CD4-positive, alpha-beta T cell treated with Interleukin-15 for 1 hour (primary cell): ENCODE measurements around the gene CCDC33.

Experiments
- DNase-seq: peaks from one replicate; pipeline ENCODE4 v3.0.0-alpha.2; 2020

Gene CCDC33

GRCh38 chr15:74209560-74209958 is 26.6 kb upstream of the CCDC33 start:
- no peak for DNase-seq

GRCh38 chr15:74209997-74210671 is 26.0 kb upstream of the CCDC33 start:
- DNase-seq = no peak

GRCh38 chr15:74210729-74211128 is 25.4 kb upstream of the CCDC33 start:
- no peak for DNase-seq

GRCh38 chr15:74211656-74212055 is 24.5 kb upstream of the CCDC33 start:
- DNase-seq = no peak

- no peak for DNase-seq
Observed at GRCh38 chr15:74212494-74212893, 23.6 kb upstream of the CCDC33 start.

GRCh38 chr15:74213858-74214284 is 22.3 kb upstream of the CCDC33 start:
- DNase-seq = no peak

- DNase-seq = no peak
Observed at GRCh38 chr15:74214324-74215021, 21.7 kb upstream of the CCDC33 start.

- no peak for DNase-seq
Observed at GRCh38 chr15:74215958-74216357, 20.2 kb upstream of the CCDC33 start.

- DNase-seq = no peak
Observed at GRCh38 chr15:74216949-74217348, 19.2 kb upstream of the CCDC33 start.

- DNase-seq = no peak
Observed at GRCh38 chr15:74217907-74218885, 17.9 kb upstream of the CCDC33 start.

GRCh38 chr15:74220475-74221248 is 15.5 kb upstream of the CCDC33 start:
- no peak for DNase-seq

- DNase-seq = no peak
Observed at GRCh38 chr15:74221399-74222239, 14.5 kb upstream of the CCDC33 start.

GRCh38 chr15:74222240-74223119 is 13.6 kb upstream of the CCDC33 start:
- no peak for DNase-seq

GRCh38 chr15:74225928-74226327 is 10.2 kb upstream of the CCDC33 start:
- no peak for DNase-seq

- DNase-seq = no peak
Observed at GRCh38 chr15:74226761-74227540, 9.2 kb upstream of the CCDC33 start.

- DNase-seq = no peak
Observed at GRCh38 chr15:74227968-74228722, 8.0 kb upstream of the CCDC33 start.

GRCh38 chr15:74228723-74229081 is 7.4 kb upstream of the CCDC33 start:
- DNase-seq = no peak

- no peak for DNase-seq
Observed at GRCh38 chr15:74229686-74230085, 6.4 kb upstream of the CCDC33 start.

- DNase-seq = no peak
Observed at GRCh38 chr15:74231475-74231874, 4.7 kb upstream of the CCDC33 start.
